Duodenal mucosa (tissue), 2 donors: ENCODE measurements around the gene CYP3A7.
"Not testable (repeated sequence)": the region's sequence is repeated elsewhere in the genome, so short reads cannot be mapped to it uniquely, and the experiment has no call there.

Experiments
- H3K27ac ChIP-seq: one replicate; pipeline ENCODE4 v1.7.0; 2013; ENCODE audit warnings: low read depth, low read length
- H3K27me3 ChIP-seq, 2 donors: one replicate each; pipeline ENCODE4 v1.7.0; 2013; ENCODE audit warnings: low read length in 2 of 2, control low read depth in 1 of 2; ENCODE audit not compliant: insufficient read depth in 2 of 2, control insufficient read depth in 1 of 2
- H3K36me3 ChIP-seq, 2 donors: one replicate each; pipeline ENCODE4 v1.7.0; 2013; ENCODE audit warnings: low read length in 2 of 2, control low read depth in 1 of 2; ENCODE audit not compliant: insufficient read depth in 2 of 2, control insufficient read depth in 1 of 2
- H3K4me1 ChIP-seq, 2 donors: one replicate each; pipeline ENCODE4 v1.7.0; 2013; ENCODE audit warnings: low read length in 2 of 2, control low read depth in 1 of 2; ENCODE audit not compliant: insufficient read depth in 2 of 2, control insufficient read depth in 1 of 2
- H3K4me3 ChIP-seq, 2 donors: one replicate each; pipeline ENCODE4 v1.7.0; 2013; ENCODE audit warnings: low read length in 2 of 2, low read depth in 1 of 2
- H3K9ac ChIP-seq, 2 donors: one replicate each; pipeline ENCODE4 v1.7.0; 2013; ENCODE audit warnings: low read length in 2 of 2, low read depth in 1 of 2
- H3K9me3 ChIP-seq, 2 donors: one replicate each; pipeline ENCODE4 v1.7.0; 2013; ENCODE audit warnings: low read length in 2 of 2, control low read depth in 1 of 2; ENCODE audit not compliant: control insufficient read depth in 1 of 2

The CYP3A7 gene

GRCh38 chr7:99690918-99691317 lies 44.1 kb downstream of the CYP3A7 start:
- not testable (repeated sequence) for H3K36me3 ChIP-seq, H3K9me3 ChIP-seq, H3K9ac ChIP-seq, H3K27ac ChIP-seq, H3K4me3 ChIP-seq, H3K27me3 ChIP-seq
- peaks cover 7 to 17% of the 10 kb centered on the region in 2 donors for H3K4me1 ChIP-seq

- H3K36me3 ChIP-seq, H3K4me1 ChIP-seq, H3K27me3 ChIP-seq, H3K9ac ChIP-seq, H3K4me3 ChIP-seq, H3K9me3 ChIP-seq, H3K27ac ChIP-seq: not testable (repeated sequence)
Measured at GRCh38 chr7:99685871-99686608, 49.0 kb downstream of the CYP3A7 start.

GRCh38 chr7:99685129-99685758 lies 49.8 kb downstream of the CYP3A7 start:
- no peak overlapping the region for H3K9ac ChIP-seq
- no peak overlapping the region for H3K27ac ChIP-seq
- H3K36me3 ChIP-seq = no peaks in the 10 kb centered on the region
- H3K9me3 ChIP-seq = no peaks in the 10 kb centered on the region
- peaks cover 0 to 3% of the 10 kb centered on the region in 2 donors for H3K4me1 ChIP-seq
- no peaks in the 10 kb centered on the region for H3K27me3 ChIP-seq
- no peak overlapping the region for H3K4me3 ChIP-seq

- Histone ChIP-seq H3K4me3 (peak within 1 kb of the TSS; percentile 60 to 70), H3K36me3 (peaks cover 22 to 25% of the 10 kb centered on the region in 2 donors), H3K27me3 (no peaks in the 10 kb centered on the region), H3K27ac (peak within 1 kb of the TSS; percentile 51), H3K9me3 (no peaks in the 10 kb centered on the region), H3K9ac (peak within 1 kb of the TSS; percentile 54 to 74), H3K4me1 (peaks cover 7 to 14% of the 10 kb centered on the region in 2 donors)
Measured at GRCh38 chr7:99679400-99680191, 55.4 kb downstream of the CYP3A7 start, which contains the start of gene CYP3A5. TSS of gene CYP3A5 (minus strand) at chr7:99679996. CDS start at chr7:99679896, 100 bp downstream.

GRCh38 chr7:99679032-99679399 lies 56.0 kb downstream of the CYP3A7 start:
- Histone ChIP-seq H3K27me3 (no peaks in the 10 kb centered on the region), H3K27ac (peak overlapping the region; percentile 51), H3K9ac (peak overlapping the region; percentile 54 to 74)

GRCh38 chr7:99677648-99678045 lies 57.3 kb downstream of the CYP3A7 start:
- peaks cover 26 to 41% of the 10 kb centered on the region in 2 donors for H3K36me3 ChIP-seq
- H3K27ac ChIP-seq = peak overlapping the region; percentile 35
- peak overlapping the region; percentile 60 to 70 for H3K4me3 ChIP-seq
- peaks cover 14 to 20% of the 10 kb centered on the region in 2 donors for H3K4me1 ChIP-seq
- H3K27me3 ChIP-seq = no peaks in the 10 kb centered on the region
- peak overlapping the region; percentile 54 to 74 for H3K9ac ChIP-seq
- H3K9me3 ChIP-seq = no peaks in the 10 kb centered on the region

More at GRCh38 chr7:99679032-99679399, 56.0 kb downstream of the CYP3A7 start:
- Histone ChIP-seq H3K36me3 (peaks cover 26 to 27% of the 10 kb centered on the region in 2 donors), H3K9me3 (no peaks in the 10 kb centered on the region), H3K4me3 (peak overlapping the region; percentile 60 to 70), H3K4me1 (peaks cover 7 to 15% of the 10 kb centered on the region in 2 donors)

GRCh38 chr7:99677013-99677647 lies 57.9 kb downstream of the CYP3A7 start:
- peak overlapping the region; percentile 60 to 70 for H3K4me3 ChIP-seq
- peak overlapping the region in 1 of 2 donors; percentile 74 for H3K9ac ChIP-seq
- peaks cover 17 to 22% of the 10 kb centered on the region in 2 donors for H3K4me1 ChIP-seq

GRCh38 chr7:99674995-99675742 lies 59.8 kb downstream of the CYP3A7 start:
- no peaks in the 10 kb centered on the region for H3K9me3 ChIP-seq
- H3K36me3 ChIP-seq = peaks cover 34 to 58% of the 10 kb centered on the region in 2 donors
- H3K4me1 ChIP-seq = peaks cover 17 to 18% of the 10 kb centered on the region in 2 donors
- H3K27ac ChIP-seq = no peak overlapping the region
- no peak overlapping the region for H3K9ac ChIP-seq
- no peaks in the 10 kb centered on the region for H3K27me3 ChIP-seq
- H3K4me3 ChIP-seq = peak overlapping the region; percentile 3 to 60

More at GRCh38 chr7:99677013-99677647, 57.9 kb downstream of the CYP3A7 start:
- H3K9me3 ChIP-seq = no peaks in the 10 kb centered on the region
- H3K27me3 ChIP-seq = no peaks in the 10 kb centered on the region
- H3K27ac ChIP-seq = peak overlapping the region; percentile 35
- peaks cover 26 to 46% of the 10 kb centered on the region in 2 donors for H3K36me3 ChIP-seq

GRCh38 chr7:99672573-99672972 lies 62.4 kb downstream of the CYP3A7 start:
- H3K4me3 ChIP-seq = no peak overlapping the region
- no peak overlapping the region for H3K27ac ChIP-seq
- peaks cover 17% of the 10 kb centered on the region in 2 donors for H3K4me1 ChIP-seq
- H3K9me3 ChIP-seq = no peaks in the 10 kb centered on the region
- peaks cover 28 to 81% of the 10 kb centered on the region in 2 donors for H3K36me3 ChIP-seq
- no peak overlapping the region for H3K9ac ChIP-seq
- H3K27me3 ChIP-seq = no peaks in the 10 kb centered on the region
